Neural progenitor cell (in vitro differentiated cells): Measurements from ENCODE around the gene SMG6.

Experiments used
- CTCF ChIP-seq: fragments of 200-600 bp; sonication (generic); IDR thresholded peaks from 2 replicates; pipeline ENCODE4 v1.5.1; 2017; ENCODE audit warnings: antibody characterized with exemption, mild to moderate bottlenecking
- EZH2 ChIP-seq: fragments of 200-600 bp; sonication (generic); IDR thresholded peaks from 2 replicates; pipeline ENCODE4 v1.6.1; 2017; ENCODE audit warnings: antibody characterized with exemption, mild to moderate bottlenecking, moderate library complexity

GRCh38 chr17:2143332-2143731, 160.3 kb downstream of the SMG6 start:
- no peak for TF ChIP-seq EZH2
- no peak for TF ChIP-seq CTCF
